PC-9 (cell line): ENCODE results near the gene LIN7B. TPM values are rescaled to one million over a fixed set of nuclear protein-coding genes. Genes with fewer than 3 reads are reported as not detected.
A peak's percentile ranks its signal among the peaks of the same experiment; 100 is the strongest.

Source experiments
- BruUV-seq: library from RNA; stranded (reverse); fragments of 400-500 nt; replicated peaks from 2 replicates; lab custom pipeline; 2021; lab: Mats Ljungman, UMichigan
- CTCF ChIA-PET: fragments of 300-600 bp; sonication (Branson Sonifier 250); formaldehyde crosslinking; loops from one replicate; lab custom pipeline; 2022; ENCODE audit warnings: antibody characterized with exemption; lab: Charles Lee
- POLR2A ChIA-PET: fragments of 300-600 bp; sonication (Branson Sonifier 250); formaldehyde crosslinking; loops from one replicate; lab custom pipeline; 2022; ENCODE audit warnings: antibody characterized with exemption; ENCODE audit not compliant: unreplicated experiment; lab: Charles Lee
- DNase-seq, 2 experiments: peaks; one replicate each; pipeline versions ENCODE4 v3.0.0 to v3.0.0-alpha.2; 2015 to 2022; ENCODE audit warnings: mixed read lengths in 1 of 2
- H2AFZ ChIP-seq: fragments of 200-600 bp; sonication (generic); 2 replicates; pipeline ENCODE4 v1.8.1; 2017; ENCODE audit warnings: antibody characterized with exemption
- H3F3A ChIP-seq: fragments of 200-600 bp; sonication (generic); 2 replicates; pipeline ENCODE4 v1.8.1; 2017; ENCODE audit warnings: antibody characterized with exemption, mild to moderate bottlenecking, low read depth; ENCODE audit not compliant: insufficient read depth
- H3K27ac ChIP-seq: fragments of 200-600 bp; sonication (generic); 2 replicates; pipeline ENCODE4 v1.6.1; 2016; ENCODE audit warnings: mixed run types
- H3K27me3 ChIP-seq: fragments of 200-600 bp; sonication (generic); 2 replicates; pipeline ENCODE4 v1.6.1; 2016; ENCODE audit warnings: low read depth, mixed run types; ENCODE audit not compliant: insufficient read depth
- H3K36me3 ChIP-seq: fragments of 200-600 bp; sonication (generic); 2 replicates; pipeline ENCODE4 v1.6.1; 2016; ENCODE audit warnings: low read depth, mixed run types
- H3K4me1 ChIP-seq: fragments of 200-600 bp; sonication (generic); replicated peaks from 2 replicates; pipeline ENCODE4 v1.6.1; 2016; ENCODE audit warnings: mixed run types; ENCODE audit not compliant: insufficient read depth
- H3K4me2 ChIP-seq: fragments of 200-600 bp; sonication (generic); 2 replicates; pipeline ENCODE4 v1.6.1; 2017; ENCODE audit warnings: mixed run types
- H3K4me3 ChIP-seq: fragments of 200-600 bp; sonication (generic); 2 replicates; pipeline ENCODE4 v1.6.1; 2016; ENCODE audit warnings: mixed run types
- H3K79me2 ChIP-seq: fragments of 200-600 bp; sonication (generic); 2 replicates; pipeline ENCODE4 v1.6.1; 2017; ENCODE audit warnings: low read depth, mixed run types
- H3K9me2 ChIP-seq: fragments of 200-600 bp; sonication (generic); 2 replicates; pipeline ENCODE4 v1.8.1; 2017; ENCODE audit warnings: mild to moderate bottlenecking; ENCODE audit not compliant: insufficient read depth
- H3K9me3 ChIP-seq: fragments of 200-600 bp; sonication (generic); 2 replicates; pipeline ENCODE4 v1.8.1; 2016; ENCODE audit warnings: low read depth; ENCODE audit not compliant: insufficient read depth
- H4K20me1 ChIP-seq: fragments of 200-600 bp; sonication (generic); 2 replicates; pipeline ENCODE4 v1.8.1; 2017; ENCODE audit not compliant: insufficient read depth
- EZH2 ChIP-seq: fragments of 200-600 bp; sonication (generic); IDR thresholded peaks from 2 replicates; pipeline ENCODE4 v1.8.0; 2017; ENCODE audit warnings: antibody characterized with exemption, low read depth
- intact Hi-C: fragments of 100-400 bp; cut with micrococcal nuclease; formaldehyde crosslinking; loops from one replicate; pipeline ENCODE4 v1.10.0; 2022; ENCODE audit not compliant: unreplicated experiment
- total RNA-seq: library from RNA; stranded (reverse); gene quantifications from 2 replicates; pipeline ENCODE4 v1.2.3, GENCODE V29; 2021
- TF ChIP-seq, protein P1 (sequence below): fragments of 200-600 bp; sonication (generic); conservative IDR thresholded peaks from 2 replicates; pipeline ENCODE4 v1.6.1; 2017; ENCODE audit warnings: mixed run types, antibody characterized with exemption, mild to moderate bottlenecking, moderate library complexity

LIN7B gene
- total RNA-seq, 1 experiment from 2014 or later = 7.0 TPM

DNA sequence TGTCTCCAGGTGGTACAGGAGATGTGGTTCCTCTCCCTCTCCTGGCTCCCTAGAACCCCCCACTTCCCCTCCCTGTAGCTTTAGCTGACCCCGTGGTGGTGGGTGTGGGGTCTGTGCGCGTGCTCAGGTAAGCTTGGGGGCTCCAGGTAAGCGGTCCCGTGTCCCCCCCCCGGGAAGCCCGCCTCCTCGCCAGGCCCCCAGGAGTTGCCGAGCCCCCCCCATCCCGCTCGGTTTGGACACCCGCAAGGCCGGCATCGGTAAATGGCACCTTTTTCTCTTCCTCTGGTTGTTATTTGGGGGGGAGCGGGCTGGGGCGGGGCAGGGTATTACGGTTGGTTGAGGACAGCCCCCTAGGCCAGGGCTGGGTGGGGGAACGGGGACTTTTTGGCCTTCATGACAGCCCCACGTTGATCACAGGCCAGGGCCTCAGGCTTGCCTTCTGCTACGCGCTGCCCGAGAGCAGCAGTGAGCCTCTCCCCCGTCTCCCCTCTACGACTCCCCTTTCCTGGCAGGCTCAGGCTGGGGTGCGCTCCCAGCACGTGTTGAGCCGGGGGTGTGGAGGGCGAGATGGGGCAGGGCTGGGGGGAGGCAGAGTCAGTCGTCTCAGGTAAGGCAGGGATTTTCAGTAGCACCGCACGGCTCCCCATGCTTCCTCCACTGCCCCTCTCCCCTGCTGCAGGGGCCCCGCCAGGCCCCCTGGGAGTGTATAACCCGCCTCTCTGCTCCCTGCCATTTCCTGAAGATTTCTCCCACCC is 10.7 kb upstream of the LIN7B start:
- Histone ChIP-seq H3F3A (peaks cover 54% of the 10 kb centered on the region), H2AFZ (no peak overlapping the region), H3K4me1 (no peaks in the 10 kb centered on the region), H4K20me1 (peaks cover 82% of the 10 kb centered on the region), H3K9me3 (no peaks in the 10 kb centered on the region), H3K4me3 (no peak overlapping the region), H3K27ac (no peak overlapping the region), H3K36me3 (peaks cover 53% of the 10 kb centered on the region), H3K9me2 (no peaks in the 10 kb centered on the region), H3K27me3 (no peaks in the 10 kb centered on the region), H3K4me2 (no peak overlapping the region), H3K79me2 (peaks cover 23% of the 10 kb centered on the region)
- POLR2A ChIA-PET = no interaction called here
- TF ChIP-seq EZH2 = no peak
- TF ChIP-seq, protein P1, sequence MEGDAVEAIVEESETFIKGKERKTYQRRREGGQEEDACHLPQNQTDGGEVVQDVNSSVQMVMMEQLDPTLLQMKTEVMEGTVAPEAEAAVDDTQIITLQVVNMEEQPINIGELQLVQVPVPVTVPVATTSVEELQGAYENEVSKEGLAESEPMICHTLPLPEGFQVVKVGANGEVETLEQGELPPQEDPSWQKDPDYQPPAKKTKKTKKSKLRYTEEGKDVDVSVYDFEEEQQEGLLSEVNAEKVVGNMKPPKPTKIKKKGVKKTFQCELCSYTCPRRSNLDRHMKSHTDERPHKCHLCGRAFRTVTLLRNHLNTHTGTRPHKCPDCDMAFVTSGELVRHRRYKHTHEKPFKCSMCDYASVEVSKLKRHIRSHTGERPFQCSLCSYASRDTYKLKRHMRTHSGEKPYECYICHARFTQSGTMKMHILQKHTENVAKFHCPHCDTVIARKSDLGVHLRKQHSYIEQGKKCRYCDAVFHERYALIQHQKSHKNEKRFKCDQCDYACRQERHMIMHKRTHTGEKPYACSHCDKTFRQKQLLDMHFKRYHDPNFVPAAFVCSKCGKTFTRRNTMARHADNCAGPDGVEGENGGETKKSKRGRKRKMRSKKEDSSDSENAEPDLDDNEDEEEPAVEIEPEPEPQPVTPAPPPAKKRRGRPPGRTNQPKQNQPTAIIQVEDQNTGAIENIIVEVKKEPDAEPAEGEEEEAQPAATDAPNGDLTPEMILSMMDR = no peak
- CTCF ChIA-PET = no interaction called here
- BruUV-seq = no TSS peak
- DNase-seq = no peak
- intact Hi-C loops = no loop called here

DNA sequence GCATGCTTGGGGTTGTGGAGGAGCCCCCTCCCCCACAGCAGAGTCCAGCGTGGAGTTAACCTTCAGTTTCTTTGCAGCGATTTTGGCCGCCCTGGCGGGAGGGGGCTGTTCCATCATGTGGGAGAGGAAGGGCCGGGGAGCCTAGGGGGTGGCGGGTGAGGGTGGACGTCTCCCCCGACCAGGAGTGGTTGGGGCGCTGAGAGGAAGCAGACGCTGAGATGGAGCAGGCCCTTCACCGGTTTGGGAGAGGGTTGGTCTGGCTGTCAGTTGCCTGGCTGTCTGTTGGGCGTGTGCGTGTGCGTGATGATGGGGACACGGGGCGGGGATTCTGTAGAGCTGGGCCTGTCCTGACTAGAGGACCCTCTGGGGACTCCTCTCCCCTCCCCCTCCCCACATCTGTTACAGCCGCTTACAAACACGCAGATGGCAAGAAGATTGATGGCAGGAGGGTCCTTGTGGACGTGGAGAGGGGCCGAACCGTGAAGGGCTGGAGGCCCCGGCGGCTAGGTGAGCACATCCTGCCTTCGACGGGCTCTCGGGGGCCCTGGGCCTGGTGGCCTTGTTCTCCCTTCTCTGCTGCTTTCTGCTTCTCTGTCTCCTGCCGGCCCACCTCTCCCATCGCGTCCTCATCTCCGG is 9.8 kb upstream of the LIN7B start:
- H3K27ac ChIP-seq = no peak overlapping the region
- H4K20me1 ChIP-seq = peaks cover 77% of the 10 kb centered on the region
- H3K4me2 ChIP-seq = no peak overlapping the region
- no peaks in the 10 kb centered on the region for H3K27me3 ChIP-seq
- 0 out of 2 replicates have a peak, but pooled peaks cover 15% of the 10 kb centered on the region for H3K79me2 ChIP-seq
- intact Hi-C loops = no loop called here
- peaks cover 44% of the 10 kb centered on the region for H3K36me3 ChIP-seq
- no peak for DNase-seq
- H3K9me2 ChIP-seq = no peaks in the 10 kb centered on the region
- POLR2A ChIA-PET = interaction anchor here (0.6 kb wide), 1 partner anchor 486 kb away, joined by 3 read pairs; the partner anchor contains the start of gene RPL18
- H3K9me3 ChIP-seq = no peaks in the 10 kb centered on the region
- CTCF ChIA-PET = interaction anchor here (1.3 to 1.5 kb wide), 2 partner anchors 13 to 95 kb away, joined by 3 read pairs; no protein-coding TSS in a partner anchor
- BruUV-seq = no TSS peak
- H3K4me1 ChIP-seq = no peaks in the 10 kb centered on the region
- H3K4me3 ChIP-seq = no peak overlapping the region
- H2AFZ ChIP-seq = no peak overlapping the region
- TF ChIP-seq, protein P1 = no peak
- no peak for TF ChIP-seq EZH2
- peaks cover 55% of the 10 kb centered on the region for H3F3A ChIP-seq

- intact Hi-C loops = no loop called here
- TF ChIP-seq EZH2 = no peak
- TF ChIP-seq, protein P1 = peak; percentile 92
- POLR2A ChIA-PET = no interaction called here
Measured at GRCh38 chr19:49106648-49107135, 7.5 kb upstream of the LIN7B start.

More at GRCh38 chr19:49106648-49107135, 7.5 kb upstream of the LIN7B start:
- peak in 1 of 2 experiments; percentile 50 for DNase-seq
- H3K27ac ChIP-seq = no peak overlapping the region
- H3K36me3 ChIP-seq = peaks cover 40% of the 10 kb centered on the region
- no TSS peak for BruUV-seq
- H3K4me1 ChIP-seq = no peaks in the 10 kb centered on the region
- CTCF ChIA-PET = interaction anchor here (0.5 to 0.6 kb wide), 3 partner anchors 19 to 611 kb away, joined by 3 to 8 read pairs (median 3); no protein-coding TSS in a partner anchor
- no peak overlapping the region for H2AFZ ChIP-seq
- no peaks in the 10 kb centered on the region for H3K27me3 ChIP-seq
- H3K9me2 ChIP-seq = no peaks in the 10 kb centered on the region
- H3K4me3 ChIP-seq = no peak overlapping the region
- H3K79me2 ChIP-seq = 0 out of 2 replicates have a peak, but pooled peaks cover 5% of the 10 kb centered on the region
- H3F3A ChIP-seq = peaks cover 71% of the 10 kb centered on the region
- H4K20me1 ChIP-seq = peaks cover 60% of the 10 kb centered on the region
- H3K4me2 ChIP-seq = no peak overlapping the region
- no peaks in the 10 kb centered on the region for H3K9me3 ChIP-seq
